Endothelial cell (in vitro differentiated cells): Measurements from ENCODE around the gene SUV39H1. TPM values are rescaled to one million over a fixed set of nuclear protein-coding genes. Genes with fewer than 3 reads are reported as not detected.

Experiments used
- DNase-seq: peaks from one replicate; pipeline ENCODE4 v3.0.0; 2021; ENCODE audit warnings: low spot score
- H3K27ac Mint-ChIP-seq: one replicate; pipeline ENCODE4 v1.8.0; 2021; ENCODE audit warnings: mixed read lengths, inconsistent platforms; ENCODE audit not compliant: unreplicated experiment
- H3K27me3 Mint-ChIP-seq: one replicate; pipeline ENCODE4 v1.8.0; 2021; ENCODE audit warnings: mild to moderate bottlenecking, moderate library complexity, mixed read lengths, inconsistent platforms; ENCODE audit not compliant: unreplicated experiment
- H3K36me3 Mint-ChIP-seq: one replicate; pipeline ENCODE4 v1.8.0; 2021; ENCODE audit warnings: mild to moderate bottlenecking, low read depth, mixed read lengths, inconsistent platforms; ENCODE audit not compliant: unreplicated experiment
- H3K4me1 Mint-ChIP-seq: one replicate; pipeline ENCODE4 v1.8.0; 2021; ENCODE audit warnings: mild to moderate bottlenecking, mixed read lengths, inconsistent platforms; ENCODE audit not compliant: unreplicated experiment
- H3K4me3 Mint-ChIP-seq: one replicate; pipeline ENCODE4 v1.8.0; 2021; ENCODE audit warnings: mild to moderate bottlenecking, mixed read lengths, inconsistent platforms; ENCODE audit not compliant: unreplicated experiment
- H3K9me3 Mint-ChIP-seq: one replicate; pipeline ENCODE4 v1.8.0; 2021; ENCODE audit warnings: mixed read lengths, inconsistent platforms; ENCODE audit not compliant: unreplicated experiment
- CTCF ChIP-seq: fragments of 200-600 bp; sonication (generic); IDR thresholded peaks from one replicate; pipeline ENCODE4 v1.5.0; 2021; ENCODE audit warnings: antibody characterized with exemption; ENCODE audit not compliant: unreplicated experiment
- total RNA-seq: library from RNA; stranded (reverse); fragmentation: NEBNext Ultra II Directional; extraction: Animal tissue kit (Norgen Biotek cat#: 25700); gene quantifications from one replicate; pipeline ENCODE4 v1.2.1, GENCODE V29; 2021; ENCODE audit not compliant: unreplicated experiment

The SUV39H1 gene
- total RNA-seq, 1 donor from 2014 or later = 6.8 TPM

GRCh38 chrX:48715876-48716502 is 19.5 kb downstream of the SUV39H1 start:
- Mint-ChIP-seq H3K9me3 (no peaks in the 10 kb centered on the region), H3K27ac (no peak overlapping the region), H3K4me1 (no peaks in the 10 kb centered on the region), H3K27me3 (no peaks in the 10 kb centered on the region), H3K36me3 (no peaks in the 10 kb centered on the region), H3K4me3 (no peak overlapping the region)
- no peak for TF ChIP-seq CTCF
- DNase-seq = no peak

GRCh38 chrX:48719958-48720357 is 23.4 kb downstream of the SUV39H1 start:
- Mint-ChIP-seq H3K27ac (no peak overlapping the region), H3K27me3 (no peaks in the 10 kb centered on the region), H3K4me1 (no peaks in the 10 kb centered on the region), H3K9me3 (no peaks in the 10 kb centered on the region), H3K4me3 (no peak overlapping the region), H3K36me3 (no peaks in the 10 kb centered on the region)
- DNase-seq = no peak
- TF ChIP-seq CTCF = no peak

- Mint-ChIP-seq H3K4me1 (no peaks in the 10 kb centered on the region), H3K27me3 (no peaks in the 10 kb centered on the region), H3K4me3 (no peak overlapping the region), H3K36me3 (no peaks in the 10 kb centered on the region), H3K9me3 (no peaks in the 10 kb centered on the region), H3K27ac (no peak overlapping the region)
- no peak for DNase-seq
- TF ChIP-seq CTCF = no peak
Observed at GRCh38 chrX:48720577-48721250, 24.2 kb downstream of the SUV39H1 start.

- Mint-ChIP-seq H3K36me3 (no peaks in the 10 kb centered on the region), H3K4me3 (no peak overlapping the region), H3K27me3 (no peaks in the 10 kb centered on the region), H3K27ac (no peak overlapping the region), H3K4me1 (no peaks in the 10 kb centered on the region), H3K9me3 (no peaks in the 10 kb centered on the region)
- no peak for DNase-seq
- TF ChIP-seq CTCF = no peak
Observed at GRCh38 chrX:48721916-48722315, 25.4 kb downstream of the SUV39H1 start.

GRCh38 chrX:48726596-48726995 is 30.1 kb downstream of the SUV39H1 start:
- H3K27me3 Mint-ChIP-seq = peaks cover 2% of the 10 kb centered on the region
- DNase-seq = no peak
- no peak for TF ChIP-seq CTCF
- no peaks in the 10 kb centered on the region for H3K9me3 Mint-ChIP-seq
- H3K4me3 Mint-ChIP-seq = no peak overlapping the region
- no peak overlapping the region for H3K27ac Mint-ChIP-seq
- no peaks in the 10 kb centered on the region for H3K36me3 Mint-ChIP-seq
- no peaks in the 10 kb centered on the region for H3K4me1 Mint-ChIP-seq
